IPS-20b (cell line): ENCODE results near the gene GSG1L.
"Not testable (repeated sequence)": the region's sequence is repeated elsewhere in the genome, so short reads cannot be mapped to it uniquely, and the experiment has no call there.

Experiments used
- H3K27ac ChIP-seq: one replicate; pipeline ENCODE4 v1.5.1; 2013; ENCODE audit warnings: low read length
- H3K27me3 ChIP-seq: 2 replicates; pipeline ENCODE4 v1.6.1; 2013; ENCODE audit warnings: mild to moderate bottlenecking, low read length, inconsistent platforms; ENCODE audit not compliant: insufficient read depth
- H3K36me3 ChIP-seq: 2 replicates; pipeline ENCODE4 v1.6.1; 2013; ENCODE audit warnings: low read depth, mild to moderate bottlenecking, inconsistent platforms, low read length, moderate library complexity; ENCODE audit not compliant: insufficient read depth
- H3K4me1 ChIP-seq: 2 replicates; pipeline ENCODE4 v1.6.1; 2013; ENCODE audit warnings: mild to moderate bottlenecking, control low read depth, inconsistent platforms, low read length, moderate library complexity; ENCODE audit not compliant: insufficient read depth
- H3K4me3 ChIP-seq: 2 replicates; pipeline ENCODE4 v1.5.1; 2013; ENCODE audit warnings: mild to moderate bottlenecking, low read length, inconsistent platforms
- H3K9ac ChIP-seq: 2 replicates; pipeline ENCODE4 v1.6.1; 2013; ENCODE audit warnings: low read depth, mild to moderate bottlenecking, inconsistent platforms, low read length, moderate library complexity
- H3K9me3 ChIP-seq: 2 replicates; pipeline ENCODE4 v1.6.1; 2013; ENCODE audit warnings: mild to moderate bottlenecking, low read depth, low read length, inconsistent platforms; ENCODE audit not compliant: insufficient read depth

GSG1L gene

GRCh38 chr16:27902551-27902950, 161.0 kb downstream of the GSG1L start:
- H3K9ac ChIP-seq = no peak overlapping the region
- H3K4me3 ChIP-seq = no peak overlapping the region
- H3K4me1 ChIP-seq = no peaks in the 10 kb centered on the region
- no peak overlapping the region for H3K27ac ChIP-seq
- no peaks in the 10 kb centered on the region for H3K9me3 ChIP-seq
- no peaks in the 10 kb centered on the region for H3K27me3 ChIP-seq
- no peaks in the 10 kb centered on the region for H3K36me3 ChIP-seq

GRCh38 chr16:27901956-27902355, 161.6 kb downstream of the GSG1L start:
- H3K9ac ChIP-seq = no peak overlapping the region

GRCh38 chr16:27899736-27900135, 163.8 kb downstream of the GSG1L start:
- H3K27me3 ChIP-seq = no peaks in the 10 kb centered on the region
- H3K4me1 ChIP-seq = no peaks in the 10 kb centered on the region
- H3K9ac ChIP-seq = no peak overlapping the region
- no peak overlapping the region for H3K4me3 ChIP-seq
- no peaks in the 10 kb centered on the region for H3K9me3 ChIP-seq
- H3K36me3 ChIP-seq = no peaks in the 10 kb centered on the region
- no peak overlapping the region for H3K27ac ChIP-seq

More at GRCh38 chr16:27901956-27902355, 161.6 kb downstream of the GSG1L start:
- no peaks in the 10 kb centered on the region for H3K9me3 ChIP-seq
- no peak overlapping the region for H3K4me3 ChIP-seq
- H3K27ac ChIP-seq = no peak overlapping the region
- H3K27me3 ChIP-seq = no peaks in the 10 kb centered on the region
- H3K36me3 ChIP-seq = no peaks in the 10 kb centered on the region
- H3K4me1 ChIP-seq = no peaks in the 10 kb centered on the region

GRCh38 chr16:27894386-27894785, 169.1 kb downstream of the GSG1L start:
- H3K4me3 ChIP-seq = no peak overlapping the region

GRCh38 chr16:27892879-27893278, 170.6 kb downstream of the GSG1L start:
- Histone ChIP-seq H3K4me3 (no peak overlapping the region), H3K4me1 (peaks cover 6% of the 10 kb centered on the region), H3K36me3 (no peaks in the 10 kb centered on the region), H3K27ac (no peak overlapping the region), H3K9ac (no peak overlapping the region), H3K27me3 (no peaks in the 10 kb centered on the region), H3K9me3 (no peaks in the 10 kb centered on the region)

More at GRCh38 chr16:27894386-27894785, 169.1 kb downstream of the GSG1L start:
- no peaks in the 10 kb centered on the region for H3K9me3 ChIP-seq
- no peak overlapping the region for H3K27ac ChIP-seq
- no peaks in the 10 kb centered on the region for H3K36me3 ChIP-seq
- H3K4me1 ChIP-seq = peaks cover 6% of the 10 kb centered on the region
- no peak overlapping the region for H3K9ac ChIP-seq
- no peaks in the 10 kb centered on the region for H3K27me3 ChIP-seq

- Histone ChIP-seq H3K9ac (no peak overlapping the region), H3K4me1 (peaks cover 6% of the 10 kb centered on the region), H3K4me3 (no peak overlapping the region), H3K36me3 (no peaks in the 10 kb centered on the region), H3K27me3 (no peaks in the 10 kb centered on the region), H3K9me3 (no peaks in the 10 kb centered on the region), H3K27ac (no peak overlapping the region)
Observed at GRCh38 chr16:27890866-27891265, 172.6 kb downstream of the GSG1L start.

- Histone ChIP-seq H3K9ac (no peak overlapping the region), H3K4me1 (peaks cover 6% of the 10 kb centered on the region), H3K36me3 (no peaks in the 10 kb centered on the region), H3K27me3 (no peaks in the 10 kb centered on the region), H3K4me3 (no peak overlapping the region), H3K27ac (no peak overlapping the region), H3K9me3 (no peaks in the 10 kb centered on the region)
Observed at GRCh38 chr16:27890006-27890405, 173.5 kb downstream of the GSG1L start.

GRCh38 chr16:27883576-27883975, 179.9 kb downstream of the GSG1L start:
- Histone ChIP-seq H3K9ac (no peak overlapping the region), H3K9me3 (no peaks in the 10 kb centered on the region), H3K27me3 (no peaks in the 10 kb centered on the region), H3K27ac (no peak overlapping the region), H3K4me1 (no peaks in the 10 kb centered on the region), H3K36me3 (no peaks in the 10 kb centered on the region), H3K4me3 (no peak overlapping the region)

- Histone ChIP-seq H3K36me3 (no peaks in the 10 kb centered on the region), H3K27me3 (no peaks in the 10 kb centered on the region), H3K27ac (no peak overlapping the region)
Observed at GRCh38 chr16:27880287-27880686, 183.2 kb downstream of the GSG1L start.

GRCh38 chr16:27879601-27880247, 183.8 kb downstream of the GSG1L start:
- Histone ChIP-seq H3K9me3 (peaks cover 11% of the 10 kb centered on the region), H3K27ac (no peak overlapping the region), H3K27me3 (no peaks in the 10 kb centered on the region), H3K9ac (no peak overlapping the region), H3K4me3 (no peak overlapping the region), H3K36me3 (no peaks in the 10 kb centered on the region), H3K4me1 (no peaks in the 10 kb centered on the region)

More at GRCh38 chr16:27880287-27880686, 183.2 kb downstream of the GSG1L start:
- no peak overlapping the region for H3K9ac ChIP-seq
- H3K4me1 ChIP-seq = no peaks in the 10 kb centered on the region
- no peak overlapping the region for H3K4me3 ChIP-seq
- peaks cover 6% of the 10 kb centered on the region for H3K9me3 ChIP-seq

GRCh38 chr16:27872627-27873026, 190.9 kb downstream of the GSG1L start:
- H3K9ac ChIP-seq, H3K27me3 ChIP-seq, H3K27ac ChIP-seq, H3K4me3 ChIP-seq, H3K36me3 ChIP-seq, H3K4me1 ChIP-seq: not testable (repeated sequence)
- H3K9me3 ChIP-seq = peaks cover 27% of the 10 kb centered on the region

GRCh38 chr16:27870116-27870798, 193.3 kb downstream of the GSG1L start:
- H3K27ac ChIP-seq = no peak overlapping the region
- H3K4me3 ChIP-seq = no peak overlapping the region
- H3K27me3 ChIP-seq = peaks cover 9% of the 10 kb centered on the region; the same call in 1 of the 2 replicates
- no peak overlapping the region for H3K9ac ChIP-seq
- no peaks in the 10 kb centered on the region for H3K4me1 ChIP-seq
- peaks cover 21% of the 10 kb centered on the region for H3K9me3 ChIP-seq
- no peaks in the 10 kb centered on the region for H3K36me3 ChIP-seq
